ENCODE results near the gene DDA1.
A peak's percentile ranks its signal among the peaks of the same experiment; 100 is the strongest.

The DDA1 gene

DNA sequence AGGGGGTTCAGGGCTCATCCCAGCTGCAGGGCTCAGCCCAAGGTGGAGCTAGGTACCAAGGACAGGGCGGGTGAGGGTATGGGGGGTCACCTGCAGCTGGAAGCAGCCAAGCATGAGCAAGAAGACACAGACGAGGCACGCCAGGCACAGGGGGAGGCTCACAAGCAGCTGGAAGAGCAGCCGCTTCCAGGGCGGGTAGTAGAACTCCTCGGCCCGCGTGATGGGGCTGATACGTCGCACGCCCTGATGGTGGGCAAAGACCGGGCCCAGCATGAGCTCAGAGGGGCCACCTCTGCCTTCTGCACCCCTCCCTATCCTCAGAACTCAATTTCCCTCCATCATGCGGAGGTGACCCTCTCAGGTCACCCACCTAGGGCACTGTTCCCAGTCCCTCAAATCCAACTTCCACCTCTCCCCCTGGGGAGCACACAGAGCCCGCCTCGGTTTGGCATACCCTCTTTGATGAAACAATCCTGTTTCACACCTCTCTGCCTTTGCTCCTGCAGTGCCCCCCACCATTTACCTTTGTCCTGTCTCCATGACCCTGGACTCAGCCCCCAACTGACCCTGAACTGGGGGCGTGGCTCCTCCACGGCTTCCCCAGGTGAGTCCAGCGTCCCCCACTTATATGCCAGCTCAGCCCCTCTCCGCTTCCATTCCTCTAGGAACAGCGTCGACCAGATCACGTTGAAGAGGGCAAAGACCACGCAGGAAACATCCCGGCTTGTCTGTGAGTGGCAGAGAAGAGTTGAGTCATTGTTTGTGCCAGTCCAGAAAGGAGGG, 21.1 kb downstream of the DDA1 start:
- DNase-seq, result no peak

DNA sequence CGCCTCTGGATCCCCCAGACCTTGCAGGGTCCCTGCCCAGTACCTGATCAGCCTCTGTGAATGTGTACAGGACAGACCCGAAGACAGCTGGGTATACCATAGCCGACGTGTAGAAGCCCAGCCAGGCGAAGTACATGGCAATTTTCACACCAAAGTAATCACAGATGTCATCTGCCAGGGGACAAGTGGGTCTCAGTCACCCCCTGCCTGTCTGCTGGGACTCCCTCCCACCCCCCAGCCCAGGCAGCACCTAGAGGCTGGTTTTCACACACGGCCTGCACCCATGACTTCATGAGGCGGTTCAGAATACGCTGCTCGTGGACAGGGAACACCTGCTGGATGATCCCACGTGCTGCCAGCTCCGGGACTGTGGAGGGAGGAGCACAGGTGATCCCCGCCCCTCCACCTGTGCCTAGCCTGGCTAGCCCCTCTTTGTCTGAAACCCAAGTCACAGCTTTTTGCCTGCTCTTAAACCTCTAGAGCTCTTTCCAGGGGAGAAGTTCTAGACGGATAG, 21.7 kb downstream of the DDA1 start:
- DNase-seq, result no peak

DNA sequence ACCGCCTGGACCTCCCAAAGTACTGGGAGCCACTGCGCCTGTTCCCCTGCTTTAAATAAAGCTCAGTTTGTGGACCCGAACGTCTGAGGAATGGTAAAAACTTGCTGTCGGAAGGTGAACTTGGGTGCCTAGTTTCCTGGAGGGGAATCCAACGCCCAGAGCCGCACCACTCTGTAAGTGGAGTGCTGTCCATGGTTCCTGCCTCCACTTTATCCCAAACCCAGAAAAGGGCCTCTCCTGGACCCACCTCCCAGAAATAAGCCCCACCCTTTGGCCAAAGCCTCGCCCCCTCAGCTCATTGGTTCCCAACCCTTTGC, 23.0 kb downstream of the DDA1 start:
- no peak for DNase-seq

DNA sequence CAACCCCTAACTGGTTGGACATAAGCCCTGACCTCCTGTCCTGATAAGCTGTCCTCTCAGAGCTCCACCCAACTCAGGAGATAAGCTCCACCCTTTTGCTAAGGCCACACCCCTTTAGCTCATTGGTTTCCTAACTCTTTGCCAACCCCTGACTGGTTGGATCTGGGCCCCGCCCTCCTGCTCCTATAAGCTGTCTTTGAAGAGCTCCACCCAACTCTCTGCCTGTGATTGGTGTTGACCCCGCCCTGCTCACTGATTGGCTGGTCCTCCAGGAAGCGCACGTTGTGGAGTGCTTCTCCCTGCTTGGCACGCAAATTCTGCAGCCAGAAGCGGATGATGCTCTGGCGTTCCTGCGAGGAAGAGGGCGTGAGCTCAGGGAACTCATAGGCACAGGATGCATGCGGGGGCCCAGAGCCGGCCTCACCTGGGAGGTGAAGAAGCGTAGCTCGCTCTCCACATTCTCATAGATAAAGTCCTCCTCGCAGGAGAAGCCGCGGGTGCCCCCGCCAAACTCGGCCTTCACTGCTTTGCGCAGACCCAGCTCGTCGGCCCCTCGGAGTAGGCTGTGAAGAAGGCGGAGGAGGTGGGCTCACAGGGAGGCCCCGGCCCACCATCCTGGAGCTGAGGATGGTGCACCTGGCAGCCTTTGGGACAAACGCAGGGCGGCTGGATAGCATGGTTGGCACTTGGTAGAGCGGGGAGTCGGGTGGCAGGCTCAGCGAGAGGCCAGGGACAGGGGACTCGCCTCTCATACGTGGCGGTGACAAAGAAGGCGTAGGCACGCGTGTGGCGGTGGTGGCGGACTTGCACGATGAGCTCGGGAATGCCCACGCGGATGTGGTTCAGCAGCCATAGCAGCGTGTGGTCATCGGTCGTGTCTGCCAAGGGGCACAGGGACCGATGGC, 23.6 kb downstream of the DDA1 start:
- peak in 3 of 6 experiments; percentile 13 to 15 (median 13) for DNase-seq

DNA sequence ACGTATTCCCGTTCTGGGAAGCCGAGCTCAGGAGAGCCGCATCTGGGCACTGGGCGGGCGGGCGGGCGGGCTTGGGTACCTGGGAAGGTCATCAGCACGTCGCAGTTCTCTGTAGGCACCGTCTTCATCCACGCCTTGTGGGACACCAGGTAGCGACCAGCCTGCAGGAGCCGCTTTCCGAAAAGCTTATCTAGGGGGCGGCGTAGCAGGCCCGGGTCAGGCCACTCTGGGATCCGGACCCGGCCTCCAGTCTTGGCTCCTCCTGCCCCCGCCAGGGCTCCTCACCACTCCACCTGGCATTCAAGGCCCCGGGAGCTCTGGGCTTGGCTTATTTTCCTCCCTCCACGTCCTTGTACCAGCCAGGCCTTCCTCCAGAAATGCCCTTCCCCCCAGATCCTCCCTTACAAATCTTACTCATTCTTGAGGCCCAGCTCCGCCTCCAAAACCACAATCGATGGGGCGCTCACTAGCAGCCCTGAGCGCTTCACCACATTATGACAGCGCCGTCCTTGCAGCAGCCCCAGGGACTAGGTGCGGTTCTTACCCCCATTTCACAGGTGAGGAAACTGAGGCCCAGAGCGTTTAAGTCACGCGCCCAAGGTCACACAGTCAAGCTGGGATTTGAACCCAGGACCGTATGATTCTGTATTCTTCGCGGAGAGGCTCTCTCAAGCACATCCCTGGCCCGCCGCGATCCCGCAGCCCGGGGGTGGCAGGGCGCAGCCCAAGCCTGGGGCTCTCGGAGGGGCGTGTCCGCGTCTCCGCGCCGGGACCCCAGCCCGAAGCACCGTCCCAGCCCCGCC, 24.4 kb downstream of the DDA1 start:
- peak; percentile 34 to 63 (median 48) for DNase-seq

DNA sequence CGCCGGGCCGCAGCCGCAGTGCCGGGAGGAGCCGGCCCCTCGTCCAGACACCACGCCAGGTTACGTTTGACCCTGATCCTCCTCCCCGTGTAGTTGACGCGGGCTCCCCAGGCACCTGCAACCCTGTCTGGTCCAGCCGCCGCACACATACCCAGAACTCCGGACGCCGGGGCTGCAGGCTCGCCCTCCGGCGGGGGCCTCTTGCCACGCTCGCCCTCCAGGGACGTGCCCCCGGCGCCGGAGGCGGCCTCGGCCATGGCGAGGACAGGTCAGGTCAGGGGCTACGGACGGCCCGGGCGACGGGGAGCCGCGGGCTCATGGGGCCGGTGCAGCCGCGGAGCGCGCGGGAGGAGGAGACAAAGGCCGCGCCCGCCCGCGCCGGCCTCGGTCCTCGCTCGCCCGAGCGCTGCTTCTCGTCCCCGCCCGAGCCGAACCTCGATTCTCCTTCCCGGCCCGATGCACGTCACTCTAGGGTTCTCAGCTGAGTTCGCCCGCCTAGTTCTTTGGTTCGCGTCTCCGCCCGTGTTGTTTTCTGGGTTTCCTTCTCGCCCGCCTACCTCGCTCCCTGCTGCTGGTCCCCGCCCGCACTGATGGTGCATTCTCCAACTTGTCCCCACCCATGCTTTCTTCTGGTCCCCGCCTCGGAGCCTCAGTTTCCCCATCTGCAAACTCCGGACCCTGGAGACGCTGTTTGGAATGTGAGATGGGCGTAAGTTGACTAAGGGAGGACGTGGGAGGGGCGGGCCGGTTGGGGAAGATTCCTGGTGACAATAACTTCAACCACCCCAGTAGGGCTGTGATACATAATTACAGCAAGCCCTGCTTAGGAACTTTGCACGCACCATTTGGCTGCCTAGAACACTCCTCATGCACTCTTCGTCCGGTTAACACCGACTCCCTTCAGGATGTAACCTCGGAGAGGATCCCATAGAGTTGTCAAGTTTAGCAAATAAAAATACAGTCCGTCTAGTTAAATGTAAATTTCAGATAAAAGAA, 25.3 kb downstream of the DDA1 start, which contains the start of gene ANO8:
ANO8 (minus strand) TSS at position 442 of the 996 bp plus-strand sequence; CDS start at position 257, 185 bp downstream.
- peak; percentile 86 to 95 (median 92) for DNase-seq

DNA sequence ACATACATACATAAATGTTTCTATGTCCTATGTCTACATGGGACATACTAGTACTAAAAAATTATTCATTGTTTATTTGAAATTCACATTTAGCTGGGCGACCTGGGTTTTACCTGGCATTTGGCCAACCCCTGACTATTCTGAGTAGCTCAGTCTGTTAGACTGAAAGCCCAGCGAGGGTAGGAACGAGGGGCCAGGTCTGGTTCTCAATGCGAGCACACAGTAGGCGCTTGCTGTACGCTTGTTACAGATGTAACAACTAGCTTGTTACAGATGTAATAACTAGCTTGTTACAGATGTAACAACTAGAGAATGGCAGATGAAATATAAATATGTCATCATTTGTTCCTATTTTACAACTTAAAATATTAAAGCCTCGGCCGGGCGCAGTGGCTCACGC, 26.2 kb downstream of the DDA1 start:
- DNase-seq, result no peak

DNA sequence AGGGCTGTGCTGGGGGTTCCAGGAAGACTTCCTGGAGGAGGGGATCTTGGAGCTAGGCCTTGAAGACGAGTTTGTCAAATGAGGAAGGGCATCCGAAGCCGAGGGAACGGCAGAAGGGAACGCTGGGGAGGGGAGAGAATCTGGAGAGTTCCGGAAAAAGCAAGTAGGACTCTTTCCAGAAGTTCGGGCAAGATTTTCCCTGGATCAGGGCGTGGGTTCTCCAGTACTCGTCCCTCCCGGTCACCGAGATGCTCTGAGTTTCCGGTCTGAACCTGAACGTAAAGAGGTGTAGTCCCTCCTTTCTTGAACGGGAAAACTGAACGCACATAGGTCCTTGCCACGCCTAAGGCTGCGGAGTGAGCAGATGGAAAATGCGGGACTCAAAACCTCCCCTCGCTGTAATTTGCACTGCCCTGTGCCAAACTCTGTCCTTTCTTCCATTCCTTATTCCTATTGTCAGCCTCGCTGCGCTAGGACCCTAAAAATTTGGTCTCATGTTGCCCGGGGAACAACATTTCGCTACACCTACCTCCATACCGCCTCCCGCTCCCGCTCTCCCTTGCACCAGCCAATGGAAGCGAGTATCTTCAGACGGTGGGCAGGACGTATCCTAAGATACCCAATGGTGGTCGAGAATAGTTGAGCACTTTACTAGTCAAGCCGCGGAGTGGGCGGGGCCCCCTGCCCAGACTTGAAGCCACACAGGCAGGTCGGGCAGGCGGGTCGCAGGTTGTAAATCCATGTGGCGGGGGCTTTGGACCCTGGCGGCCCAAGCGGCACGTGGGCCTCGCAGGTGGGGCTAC, 27.7 kb downstream of the DDA1 start, which contains the start of gene GTPBP3:
GTPBP3 (plus strand) TSS at position 682 of the 803 bp plus-strand sequence; CDS start at position 741, 59 bp downstream.
- peak; percentile 90 to 97 (median 95) for DNase-seq

DNA sequence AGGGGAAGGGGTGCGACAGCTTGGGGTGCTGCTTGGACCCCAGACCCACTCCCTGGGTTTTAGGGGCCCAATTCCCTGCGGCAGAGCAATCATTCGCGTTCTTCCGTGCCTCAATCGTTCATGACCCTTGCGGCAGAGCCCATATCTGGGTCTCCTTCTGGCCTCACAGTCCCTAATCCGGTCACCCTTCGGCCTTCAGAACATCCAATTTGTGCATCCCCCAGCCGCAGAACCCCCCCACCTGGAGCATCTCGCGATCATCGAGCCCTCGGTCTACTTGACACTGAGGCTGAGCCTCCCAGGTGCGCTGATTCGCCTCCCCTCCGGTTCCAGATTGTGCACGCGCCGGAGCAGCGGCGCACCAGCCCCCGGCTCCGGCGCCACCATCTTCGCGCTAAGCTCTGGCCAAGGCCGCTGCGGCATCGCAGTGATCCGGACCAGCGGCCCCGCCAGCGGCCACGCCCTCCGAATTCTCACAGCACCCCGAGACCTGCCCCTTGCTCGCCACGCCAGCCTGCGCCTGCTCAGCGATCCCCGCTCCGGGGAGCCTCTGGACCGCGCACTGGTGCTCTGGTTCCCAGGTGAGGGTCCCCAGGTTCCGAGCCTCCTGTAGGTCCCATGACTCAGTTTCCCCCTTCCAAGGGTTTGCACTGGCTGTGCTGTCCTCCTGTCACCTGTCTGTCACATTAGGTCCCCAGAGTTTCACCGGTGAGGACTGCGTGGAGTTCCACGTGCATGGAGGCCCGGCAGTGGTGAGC, 28.5 kb downstream of the DDA1 start:
- DNase-seq, result peak in 1 of 6 experiments; percentile 34

DNA sequence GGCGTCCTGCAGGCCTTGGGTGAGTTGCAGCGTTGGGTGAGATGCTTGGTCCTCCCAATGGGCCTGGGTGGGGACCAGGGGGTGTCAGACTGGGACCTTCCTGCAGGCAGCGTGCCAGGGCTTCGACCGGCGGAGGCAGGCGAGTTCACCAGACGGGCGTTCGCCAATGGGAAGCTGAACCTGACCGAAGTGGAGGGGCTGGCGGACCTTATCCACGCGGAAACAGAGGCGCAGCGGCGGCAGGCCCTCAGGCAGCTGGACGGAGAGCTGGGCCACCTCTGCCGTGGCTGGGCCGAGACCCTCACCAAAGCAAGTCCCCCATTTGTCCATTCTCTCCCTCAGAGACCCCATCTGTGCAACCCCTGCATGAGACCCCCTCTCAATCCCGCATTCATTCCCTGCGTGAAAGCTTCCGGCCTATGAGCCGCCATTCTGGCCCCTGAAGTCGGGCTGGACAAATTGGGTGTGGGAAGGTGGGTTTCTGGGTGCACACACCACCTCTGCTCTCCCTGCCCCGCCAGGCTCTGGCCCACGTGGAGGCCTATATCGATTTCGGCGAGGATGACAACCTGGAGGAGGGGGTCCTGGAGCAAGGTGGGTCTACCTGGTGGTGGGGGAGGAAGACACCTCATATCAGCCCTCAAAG, 29.2 kb downstream of the DDA1 start:
- DNase-seq, result no peak

DNA sequence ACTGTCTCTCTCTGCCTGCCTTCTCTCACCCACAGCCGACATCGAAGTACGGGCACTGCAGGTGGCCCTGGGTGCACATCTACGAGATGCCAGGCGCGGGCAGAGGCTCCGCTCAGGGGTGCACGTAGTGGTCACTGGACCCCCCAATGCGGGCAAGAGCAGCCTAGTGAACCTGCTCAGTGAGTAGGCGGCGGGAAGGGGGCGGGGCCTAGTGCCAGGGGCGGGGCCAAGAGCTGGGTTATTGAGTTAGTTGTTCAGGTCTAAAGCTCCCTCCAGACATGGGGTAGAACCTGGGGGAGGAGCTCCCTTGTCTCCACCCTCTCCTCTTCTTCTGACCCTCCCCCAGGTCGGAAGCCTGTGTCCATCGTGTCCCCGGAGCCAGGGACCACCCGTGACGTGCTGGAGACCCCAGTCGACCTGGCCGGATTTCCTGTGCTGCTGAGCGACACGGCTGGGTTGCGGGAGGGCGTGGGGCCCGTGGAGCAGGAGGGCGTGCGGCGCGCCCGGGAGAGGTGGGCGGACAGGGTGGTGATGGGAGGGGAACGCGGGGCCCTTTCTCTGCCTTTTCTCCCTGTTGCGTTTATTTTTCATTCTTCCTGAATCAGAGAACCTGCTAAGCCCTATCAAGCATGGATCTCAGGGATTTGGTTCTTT, 29.9 kb downstream of the DDA1 start:
- DNase-seq, result peak in 4 of 6 experiments; percentile 9 to 25 (median 17)

DNA sequence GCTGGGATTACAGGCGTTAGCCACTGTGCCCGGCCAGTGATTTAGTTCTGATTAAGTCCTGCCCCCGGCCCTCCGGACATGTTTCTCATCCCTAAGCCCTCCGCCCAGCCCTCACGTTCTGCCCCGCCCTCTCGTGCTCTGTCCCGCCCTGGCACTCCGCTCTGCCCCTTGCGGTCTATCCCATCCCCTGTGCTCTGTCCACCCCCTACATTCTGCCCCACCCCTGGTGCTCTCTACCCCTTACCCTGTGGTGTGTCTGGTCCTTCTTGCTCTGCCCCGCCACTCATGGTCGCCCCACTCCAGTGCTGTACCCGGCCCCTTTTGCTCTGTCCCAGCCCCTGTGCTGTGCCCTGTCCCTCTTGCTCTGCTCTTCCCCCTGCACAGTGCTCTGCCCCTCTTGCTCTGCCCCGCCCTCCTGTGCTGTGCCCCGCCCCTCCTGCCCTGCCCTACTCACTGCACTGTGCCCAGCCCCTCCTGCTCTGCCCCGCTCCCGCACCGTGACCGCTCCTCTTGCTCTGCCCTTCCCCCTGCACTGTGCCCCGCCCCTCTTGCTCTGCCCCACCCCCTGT, 31.0 kb downstream of the DDA1 start:
- no peak for DNase-seq

DNA sequence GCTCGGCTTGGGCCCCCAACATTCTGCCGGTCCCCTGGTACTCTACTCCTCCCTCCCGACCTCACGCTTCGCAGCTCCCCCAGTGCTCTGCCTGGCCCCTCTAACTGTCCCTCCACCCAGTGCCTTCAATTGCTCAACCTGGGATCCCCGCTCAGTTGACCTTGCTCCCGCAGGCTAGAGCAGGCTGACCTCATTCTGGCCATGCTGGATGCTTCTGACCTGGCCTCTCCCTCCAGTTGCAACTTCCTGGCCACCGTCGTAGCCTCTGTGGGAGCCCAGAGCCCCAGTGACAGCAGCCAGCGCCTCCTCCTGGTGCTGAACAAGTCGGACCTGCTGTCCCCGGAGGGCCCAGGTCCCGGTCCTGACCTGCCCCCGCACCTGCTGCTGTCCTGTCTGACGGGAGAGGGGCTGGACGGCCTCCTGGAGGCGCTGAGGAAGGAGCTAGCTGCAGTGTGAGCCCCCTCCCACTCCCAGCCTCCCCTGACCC, 31.6 kb downstream of the DDA1 start:
- no peak for DNase-seq

DNA sequence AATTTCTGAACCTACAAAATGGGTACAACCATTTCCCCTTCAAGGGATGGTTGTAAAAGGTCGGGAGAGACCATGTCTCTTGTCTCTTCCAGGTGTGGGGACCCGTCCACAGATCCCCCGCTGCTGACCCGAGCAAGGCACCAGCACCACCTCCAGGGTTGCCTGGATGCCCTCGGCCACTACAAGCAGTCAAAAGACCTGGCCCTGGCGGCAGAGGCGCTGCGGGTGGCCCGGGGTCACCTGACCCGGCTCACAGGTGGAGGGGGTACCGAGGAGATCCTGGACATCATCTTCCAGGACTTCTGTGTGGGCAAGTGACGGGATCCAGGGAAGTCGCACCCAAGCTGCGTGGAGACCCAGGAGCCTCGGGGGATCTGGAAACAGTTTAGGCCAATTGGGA, 32.0 kb downstream of the DDA1 start:
- no peak for DNase-seq

DNA sequence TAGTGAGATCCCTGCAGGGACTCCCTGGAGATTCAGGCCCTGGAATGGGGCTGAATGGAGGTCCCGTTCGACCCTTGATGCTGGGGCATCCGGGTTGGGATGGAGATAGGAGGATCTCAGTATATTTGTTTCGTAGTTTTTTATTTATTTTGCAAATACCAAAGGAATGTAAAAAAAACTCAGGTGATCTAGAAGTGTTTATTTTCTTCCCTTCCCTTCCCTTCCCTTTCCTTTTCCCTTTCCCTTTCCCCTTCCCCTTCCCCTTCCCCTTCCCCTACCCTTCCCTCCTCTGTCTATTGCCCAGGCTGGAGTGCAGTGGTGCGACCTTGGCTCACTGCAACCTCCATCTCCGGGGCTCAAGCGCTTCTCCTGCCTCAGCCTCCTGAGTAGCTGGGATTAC, 32.5 kb downstream of the DDA1 start:
- DNase-seq, result no peak

DNA sequence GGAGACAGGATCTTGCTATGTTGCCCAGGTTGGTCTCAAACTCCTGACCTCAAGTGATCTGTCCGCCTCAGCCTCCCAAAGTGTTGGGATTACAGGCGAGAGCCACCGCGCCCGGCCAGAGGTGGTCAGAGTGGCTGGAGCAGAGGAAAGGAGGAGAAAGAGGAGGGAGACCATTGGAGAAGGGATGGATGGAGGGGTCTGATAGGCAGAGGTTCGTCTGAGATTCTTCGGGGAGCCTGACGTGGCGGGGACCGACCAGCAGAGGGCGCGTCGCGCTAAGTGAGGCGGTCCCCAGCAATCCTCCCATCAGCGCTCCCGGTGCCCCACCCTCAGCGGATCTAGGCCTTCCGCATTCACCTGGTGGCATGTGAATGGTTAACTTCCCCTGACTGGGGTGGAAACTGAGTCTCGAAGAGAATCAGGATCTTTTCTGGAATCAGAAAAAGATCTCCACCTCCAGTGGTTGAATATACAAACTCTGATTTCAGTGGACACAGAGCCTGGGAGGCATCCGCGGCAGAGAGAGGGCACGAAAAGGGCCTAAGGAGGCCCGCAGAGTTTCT, 36.8 kb downstream of the DDA1 start:
- peak; percentile 29 to 79 (median 68) for DNase-seq

DNA sequence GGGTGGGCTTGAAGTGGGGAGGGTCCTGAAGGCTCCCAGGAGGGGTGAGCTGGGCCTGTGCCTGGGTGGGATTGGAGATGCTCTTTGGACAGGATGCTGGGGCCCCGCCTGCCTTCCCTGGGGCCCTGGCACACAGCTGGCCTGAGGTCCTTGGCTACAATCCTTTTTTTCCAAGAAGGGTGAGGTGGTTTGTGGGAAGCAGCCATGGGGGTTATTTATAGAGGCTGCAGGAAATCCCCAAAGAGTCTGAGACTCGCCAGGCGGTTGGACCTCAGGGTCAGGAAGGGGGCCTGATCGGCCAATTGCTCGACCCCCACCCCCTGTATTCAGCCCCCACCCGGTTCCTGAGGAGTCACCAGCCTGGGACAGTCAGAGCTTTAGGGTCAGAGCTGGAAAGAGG, 38.0 kb downstream of the DDA1 start:
- no peak for DNase-seq

DNA sequence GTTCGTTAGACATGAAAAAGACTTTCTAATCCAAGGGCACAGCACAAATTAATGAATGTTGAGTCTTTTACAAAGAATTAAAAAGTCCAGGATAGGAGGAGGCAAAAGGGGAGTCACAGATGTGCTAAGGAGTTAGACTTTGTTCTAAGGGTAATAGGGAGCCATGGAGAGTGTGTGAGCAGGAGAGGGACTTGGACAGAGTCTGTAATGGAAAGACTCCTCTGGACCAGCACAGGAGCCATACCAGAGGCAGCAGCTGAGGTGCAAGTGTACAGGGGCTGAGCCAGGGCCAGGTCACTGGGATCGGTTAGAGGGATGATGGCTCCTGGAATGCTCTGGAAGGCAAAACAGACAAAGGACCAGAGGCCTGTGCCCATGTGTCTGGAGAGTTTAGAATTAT, 38.5 kb downstream of the DDA1 start:
- no peak for DNase-seq

Measured in stimulated activated naive CD4-positive, alpha-beta T cell (primary cell).